Endothelial cell of umbilical vein (primary cell): Measurements from ENCODE around the gene FAM43B. TPM values are rescaled to one million over a fixed set of nuclear protein-coding genes. Genes with fewer than 3 reads are reported as not detected.

Source experiments
- BruUV-seq: library from RNA; stranded (reverse); fragments of 400-500 nt; replicated peaks from 2 replicates; lab custom pipeline; 2021; lab: Mats Ljungman, UMichigan
- CTCF ChIA-PET: fragments of 300-600, 350-600 bp; sonication (Branson Sonifier 250); formaldehyde crosslinking; loops from one replicate; lab custom pipeline; 2021; ENCODE audit warnings: antibody characterized with exemption, inconsistent platforms; lab: Charles Lee
- POLR2A ChIA-PET: fragments of 300-600, 350-600 bp; sonication (Branson Sonifier 250); formaldehyde crosslinking; loops from one replicate; lab custom pipeline; 2021; ENCODE audit warnings: antibody characterized with exemption, inconsistent platforms; lab: Charles Lee
- DNase-seq: peaks from one replicate; pipeline ENCODE4 v3.0.0-alpha.2; 2011; ENCODE audit warnings: low read depth, low spot score
- FAIRE-seq: peaks from 2 replicates; lab custom pipeline; 2011; peaks lifted over from hg19 to GRCh38; lab: Jason Lieb, UNC
- H2AFZ ChIP-seq: 2 replicates; pipeline ENCODE4 v1.6.0; 2012; ENCODE audit warnings: low read depth, low read length, control low read depth, inconsistent platforms
- H3K27ac ChIP-seq: 2 replicates; pipeline ENCODE4 v1.5.1; 2011; ENCODE audit warnings: low read depth, mild to moderate bottlenecking, control low read depth, low read length, moderate library complexity; ENCODE audit not compliant: insufficient read depth
- H3K27me3 ChIP-seq, 2 experiments: 2 replicates each; pipeline versions ENCODE4 v1.6.0 to v1.6.1; 2011; ENCODE audit warnings: low read length in 2 of 2, mixed read lengths in 1 of 2; ENCODE audit not compliant: control insufficient read depth in 2 of 2, insufficient read depth in 2 of 2
- H3K36me3 ChIP-seq, 2 experiments: 2 replicates in 1 of 2; 3 replicates in 1 of 2; pipeline ENCODE4 v1.5.1; 2011; ENCODE audit warnings: low read length in 2 of 2, mild to moderate bottlenecking in 1 of 2, moderate library complexity in 1 of 2; ENCODE audit not compliant: control insufficient read depth in 2 of 2, insufficient read depth in 2 of 2; ENCODE audit errors: extremely low read depth in 1 of 2
- H3K4me1 ChIP-seq: 3 replicates; pipeline ENCODE4 v1.5.1; 2011; ENCODE audit warnings: mild to moderate bottlenecking, low read length; ENCODE audit not compliant: control insufficient read depth, insufficient read depth; ENCODE audit errors: extremely low read depth
- H3K4me2 ChIP-seq: 2 replicates; pipeline ENCODE4 v1.6.1; 2011; ENCODE audit warnings: low read length, control low read depth, mixed read lengths; ENCODE audit not compliant: insufficient read depth
- H3K4me3 ChIP-seq, 3 experiments: fragments of 200-600 bp in 1 of 3; sonication (generic), shearing (Covaris generic) in 1 of 3; replicated peaks in 1 of 3; 2 replicates each; pipeline ENCODE4 v1.5.1; 2011 to 2016; ENCODE audit warnings: control low read depth in 3 of 3, low read length in 3 of 3, mild to moderate bottlenecking in 2 of 3, inconsistent platforms in 1 of 3, low read depth in 1 of 3, moderate library complexity in 1 of 3; ENCODE audit not compliant: insufficient read depth in 1 of 3
- H3K79me2 ChIP-seq: 2 replicates; pipeline ENCODE4 v1.6.0; 2012; ENCODE audit warnings: low read length, inconsistent platforms; ENCODE audit not compliant: control insufficient read depth, insufficient read depth
- H3K9ac ChIP-seq: replicated peaks from 2 replicates; pipeline ENCODE3; 2011; ENCODE audit warnings: low read length, control low read depth; ENCODE audit not compliant: insufficient read depth; ENCODE audit errors: extremely low read depth
- H3K9me1 ChIP-seq: replicated peaks from 3 replicates; pipeline ENCODE4 v1.6.0; 2011; ENCODE audit warnings: mild to moderate bottlenecking, low read length; ENCODE audit not compliant: control insufficient read depth, insufficient read depth; ENCODE audit errors: extremely low read depth
- H3K9me3 ChIP-seq: replicated peaks from 2 replicates; pipeline ENCODE4 v1.5.1; 2012; ENCODE audit warnings: low read length, inconsistent platforms; ENCODE audit not compliant: control insufficient read depth, insufficient read depth
- H4K20me1 ChIP-seq: replicated peaks from 2 replicates; pipeline ENCODE3; 2011; ENCODE audit warnings: mild to moderate bottlenecking, low read length; ENCODE audit not compliant: control insufficient read depth, insufficient read depth; ENCODE audit errors: extremely low read depth
- CTCF ChIP-seq, 2 donors: IDR thresholded peaks; 1 replicate in 1 of 2; 2 replicates in 1 of 2; pipeline ENCODE4 v1.5.1; 2011; ENCODE audit warnings: low read length in 2 of 2, mild to moderate bottlenecking in 2 of 2, moderate library complexity in 2 of 2, control low read depth in 1 of 2, inconsistent platforms in 1 of 2, low read depth in 1 of 2; ENCODE audit not compliant: insufficient read depth in 1 of 2; ENCODE audit errors: extremely low read depth in 1 of 2
- EZH2 ChIP-seq: IDR thresholded peaks from 2 replicates; pipeline ENCODE4 v1.6.1; 2012; ENCODE audit warnings: borderline replicate concordance, low read depth, mild to moderate bottlenecking, moderate library complexity, low read length, inconsistent platforms; ENCODE audit not compliant: severe bottlenecking
- FOS ChIP-seq: IDR thresholded peaks from 2 replicates; pipeline ENCODE4 v1.6.1; 2011; ENCODE audit warnings: mild to moderate bottlenecking, low read length, moderate library complexity, borderline replicate concordance; ENCODE audit not compliant: insufficient read depth
- GATA2 ChIP-seq: IDR thresholded peaks from 2 replicates; pipeline ENCODE4 v1.7.0; 2011; ENCODE audit warnings: low read depth, mild to moderate bottlenecking, moderate library complexity, mixed read lengths, low read length; ENCODE audit not compliant: insufficient read length, insufficient read depth
- JUN ChIP-seq: IDR thresholded peaks from 2 replicates; pipeline ENCODE4 v1.6.1; 2011; ENCODE audit warnings: borderline replicate concordance, low read depth; ENCODE audit not compliant: insufficient read length, insufficient read depth
- MYC ChIP-seq: IDR thresholded peaks from one replicate; pipeline ENCODE4 v1.6.1; 2011; ENCODE audit warnings: mild to moderate bottlenecking, low read depth, low read length
- POLR2A ChIP-seq: IDR thresholded peaks from 2 replicates; pipeline ENCODE4 v1.6.1; 2012; ENCODE audit warnings: low read depth, mild to moderate bottlenecking, control low read depth, low read length
- POLR2AphosphoS5 ChIP-seq: IDR thresholded peaks from 2 replicates; pipeline ENCODE4 v1.6.1; 2012; ENCODE audit warnings: low read depth, mild to moderate bottlenecking, control low read depth, low read length, moderate library complexity; ENCODE audit not compliant: insufficient read depth
- dilution Hi-C: fragments of 300-500 bp; cut with MboI; formaldehyde crosslinking; loops from one replicate; pipeline ENCODE4 v1.15.0; 2019; ENCODE audit warnings: low sequenced_read_pairs; ENCODE audit not compliant: extremely low pct_ligation_motif_present
- intact Hi-C: fragments of 100-400 bp; cut with micrococcal nuclease; formaldehyde crosslinking; loops from one replicate; pipeline ENCODE4 v1.10.0; 2022
- polyA plus RNA-seq, 4 experiments: library from polyadenylated mRNA; depleted of rRNA in 3 of 4; stranded (reverse) in 3 of 4; unstranded in 1 of 4; fragments of >200 nt; gene quantifications; 2 replicates each; pipeline versions ENCODE4 v1.2.1 to v1.2.3, GENCODE V29; 2011 to 2012; ENCODE audit warnings: missing spikeins in 1 of 4
- total RNA-seq: library from RNA; stranded (reverse); gene quantifications from 2 replicates; pipeline ENCODE4 v1.2.3, GENCODE V29; 2021
- TF ChIP-seq, protein P1 (sequence below): IDR thresholded peaks from 2 replicates; pipeline ENCODE4 v1.6.1; 2011; ENCODE audit not compliant: insufficient read depth, insufficient read length

FAM43B gene
- total and polyA plus RNA-seq, 2 donors (not counting 3 experiments of a cell fraction or from before 2014, with no cell fraction given), result not detected

DNA sequence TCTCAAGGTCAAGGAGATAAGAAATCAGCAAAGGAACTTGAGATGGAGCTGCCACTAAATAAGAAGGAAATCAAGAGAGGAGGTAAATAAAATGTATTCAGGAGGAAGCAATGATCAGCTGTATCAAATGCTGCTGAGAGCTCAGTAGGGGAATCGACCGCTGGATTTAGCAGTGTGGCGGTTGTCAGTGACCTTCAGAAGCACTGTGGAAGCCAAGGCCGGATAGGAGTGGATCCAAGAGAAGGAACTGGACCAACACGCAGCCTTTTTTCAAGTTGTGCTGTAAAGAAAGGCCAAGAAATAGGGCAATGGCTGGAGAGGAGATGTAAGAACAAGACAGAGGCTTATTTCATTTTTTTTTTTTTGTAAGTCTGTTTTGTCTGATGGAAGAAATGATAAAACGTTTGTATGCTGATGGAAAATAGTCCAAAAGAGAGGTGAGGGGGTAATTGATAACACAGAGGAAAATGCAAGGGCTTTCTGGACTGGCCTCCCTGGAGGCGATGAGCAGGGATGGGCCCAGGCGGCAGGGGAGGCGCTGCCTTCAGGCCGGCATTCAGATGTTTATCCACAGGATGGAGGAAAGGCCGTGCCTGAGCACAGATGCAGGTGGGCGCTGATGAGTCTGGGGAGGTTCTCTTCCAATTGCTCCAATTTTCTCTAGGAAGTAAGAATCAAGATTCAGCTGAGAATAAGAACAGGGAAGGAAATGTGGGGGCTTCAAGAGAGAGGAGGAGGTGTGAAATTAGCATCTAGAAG is 17.5 kb upstream of the FAM43B start:
- CTCF ChIA-PET, result interaction anchor here (0.7 to 1.1 kb wide), 5 partner anchors 8 to 99 kb away, joined by 3 read pairs; no protein-coding TSS in a partner anchor
- Histone ChIP-seq H3K9ac (no peak overlapping the region), H3K79me2 (no peaks in the 10 kb centered on the region), H4K20me1 (no peaks in the 10 kb centered on the region), H3K4me3 (no peak overlapping the region), H3K9me3 (no peaks in the 10 kb centered on the region), H3K36me3 (no peaks in the 10 kb centered on the region), H2AFZ (no peak overlapping the region), H3K4me1 (no peaks in the 10 kb centered on the region), H3K9me1 (no peaks in the 10 kb centered on the region), H3K27ac (no peak overlapping the region), H3K4me2 (no peak overlapping the region), H3K27me3 (peaks cover 8 to 9% of the 10 kb centered on the region in 2 experiments)
- DNase-seq (no peak), FAIRE-seq (no peak)
- dilution Hi-C loops (no loop called here), intact Hi-C loops (no loop called here)
- no TSS peak for BruUV-seq
- TF ChIP-seq GATA2 (no peak), CTCF (IDR thresholded peaks at IDR 0.05; ENCODE audit: extremely low read depth in 1 of 2, insufficient read depth in 1 of 2, low read depth in 1 of 2, low read length in 2 of 2) (no peak), JUN (no peak), POLR2A (no peak), EZH2 (no peak), FOS (no peak), MYC (no peak), POLR2AphosphoS5 (no peak)
- TF ChIP-seq, protein P1, sequence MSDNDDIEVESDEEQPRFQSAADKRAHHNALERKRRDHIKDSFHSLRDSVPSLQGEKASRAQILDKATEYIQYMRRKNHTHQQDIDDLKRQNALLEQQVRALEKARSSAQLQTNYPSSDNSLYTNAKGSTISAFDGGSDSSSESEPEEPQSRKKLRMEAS, result no peak
- POLR2A ChIA-PET, result interaction anchor here (0.7 kb wide), 1 partner anchor 37 kb away, joined by 3 read pairs; no protein-coding TSS in a partner anchor
